HL-60 (cell line): ENCODE measurements around the gene SMAD5.

ENCODE experiments used
- CTCF ChIP-seq: IDR thresholded peaks from one replicate; pipeline ENCODE4 v1.5.1; 2011; ENCODE audit warnings: low read length, control low read depth, inconsistent platforms; ENCODE audit not compliant: insufficient read depth
- GABPA ChIP-seq: IDR thresholded peaks from 2 replicates; pipeline ENCODE4 v1.6.1; 2012; ENCODE audit warnings: low read depth
- REST ChIP-seq: IDR thresholded peaks from 2 replicates; pipeline ENCODE4 v1.6.1; 2012; ENCODE audit warnings: low read depth; ENCODE audit not compliant: insufficient replicate concordance
- SPI1 ChIP-seq: IDR thresholded peaks from 2 replicates; pipeline ENCODE4 v1.6.1; 2012; ENCODE audit warnings: low read depth, mild to moderate bottlenecking, borderline replicate concordance

GRCh38 chr5:136213919-136214493 is 81.4 kb downstream of the SMAD5 start:
- no peak for TF ChIP-seq SPI1
- no peak for TF ChIP-seq CTCF
- no peak for TF ChIP-seq GABPA
- TF ChIP-seq REST, result no peak
